ENCODE data around the gene RARS1. TPM values are rescaled to one million over a fixed set of nuclear protein-coding genes. Genes with fewer than 3 reads are reported as not detected.
A peak's percentile ranks its signal among the peaks of the same experiment; 100 is the strongest.

Gene RARS1
- total RNA-seq, 3 donors from 2014 or later, result 67.7 to 106 (median 96.4) TPM

DNA sequence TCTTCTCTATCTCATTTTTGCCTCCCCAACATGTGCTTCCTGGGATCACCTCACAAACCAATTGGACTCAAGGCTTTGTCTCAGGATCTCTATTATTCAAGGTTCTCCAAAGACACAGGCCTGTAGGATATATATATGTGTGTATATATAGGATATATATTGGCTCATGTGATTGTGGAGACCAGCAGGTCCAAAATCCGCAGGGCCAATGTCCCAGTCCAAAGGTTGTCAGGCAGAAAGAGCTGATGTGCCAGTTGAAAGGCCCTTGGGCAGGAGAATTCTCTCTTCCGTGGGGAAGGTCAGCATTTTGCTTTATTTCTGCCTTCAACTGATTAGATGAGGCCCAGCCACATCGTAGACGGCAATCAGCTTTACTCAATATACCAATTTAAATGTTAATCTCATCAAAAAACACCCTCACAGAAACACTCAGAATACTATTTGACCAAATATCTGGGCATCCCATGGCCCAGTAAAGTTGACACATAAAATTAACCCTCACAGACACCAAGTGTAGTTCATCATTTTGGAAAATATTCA lies 41.6 kb downstream of the RARS1 start:
- DNase-seq (ENCODE audit: low spot score in 2 of 2), result no peak
- no peak for TF ChIP-seq CTCF (IDR thresholded peaks at IDR 0.05)
- TF ChIP-seq POLR2A (IDR thresholded peaks at IDR 0.05), result no peak
- TF ChIP-seq POLR2AphosphoS5 (IDR thresholded peaks at IDR 0.05), result no peak
- H3K4me1 ChIP-seq, result no peaks in the 10 kb centered on the region
- H3K27ac ChIP-seq, result no peak overlapping the region
- no peak overlapping the region for H3K4me3 ChIP-seq
- H3K27me3 ChIP-seq, result peaks cover 0 to 4% of the 10 kb centered on the region in 2 donors
- intact Hi-C loops (cut with DNase I; ENCODE audit: low total_unique reads), result no loop called here
- H3K36me3 ChIP-seq, result no peaks in the 10 kb centered on the region
- H3K9me3 ChIP-seq, result peaks cover 0 to 5% of the 10 kb centered on the region in 2 donors

DNA sequence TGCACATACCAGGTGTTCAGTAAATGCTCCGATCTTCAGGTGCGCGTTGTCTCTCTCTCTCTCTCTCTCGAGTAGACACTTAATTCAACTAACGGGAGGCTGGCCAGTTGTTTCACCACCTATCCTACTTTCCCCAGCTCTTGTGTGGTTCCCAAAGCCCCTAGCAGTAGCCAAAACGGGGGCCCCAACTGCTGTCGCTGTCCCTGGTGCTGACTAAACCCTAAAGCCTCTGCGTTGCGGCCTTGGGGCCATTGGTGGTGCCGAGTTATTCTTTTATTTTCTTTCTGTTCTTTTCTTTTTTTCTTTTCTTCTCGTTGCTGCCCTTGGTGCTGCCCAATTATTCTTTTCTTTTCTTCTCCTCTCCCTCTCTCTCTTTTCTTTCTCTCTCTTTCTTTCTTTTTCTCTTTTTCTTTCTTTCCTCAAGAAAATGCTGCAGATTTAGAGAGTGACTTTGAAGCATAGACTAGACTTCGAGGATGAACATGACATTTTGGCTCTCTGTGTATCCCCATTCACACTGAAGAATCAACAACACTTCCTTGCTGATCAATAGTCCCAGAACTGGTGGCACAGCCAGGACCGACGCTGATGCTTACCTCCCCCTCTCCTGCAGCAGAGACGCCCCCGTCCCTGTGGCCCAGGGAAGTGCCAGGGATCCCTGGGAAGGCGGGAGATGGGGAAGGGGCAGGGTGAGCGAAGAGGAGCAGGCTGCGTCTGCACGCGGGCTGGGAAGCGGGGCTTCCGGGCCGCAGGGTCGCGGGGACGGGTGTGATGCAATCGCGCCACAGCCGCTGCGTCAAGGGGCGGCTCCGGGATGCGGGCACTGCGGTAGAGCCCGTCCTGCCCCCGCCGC lies 42.5 kb downstream of the RARS1 start, which contains the start of gene FBLL1:
Gene FBLL1, plus strand, starts transcription at position 785 of the 853 bp plus-strand sequence. CDS start 200 bp downstream, outside the sequence.
- intact Hi-C loops (cut with DNase I; ENCODE audit: low total_unique reads), result no loop called here
- H3K4me1 ChIP-seq, result no peaks in the 10 kb centered on the region
- TF ChIP-seq POLR2A (IDR thresholded peaks at IDR 0.05) (no peak), CTCF (IDR thresholded peaks at IDR 0.05) (no peak), POLR2AphosphoS5 (IDR thresholded peaks at IDR 0.05) (no peak)

DNA sequence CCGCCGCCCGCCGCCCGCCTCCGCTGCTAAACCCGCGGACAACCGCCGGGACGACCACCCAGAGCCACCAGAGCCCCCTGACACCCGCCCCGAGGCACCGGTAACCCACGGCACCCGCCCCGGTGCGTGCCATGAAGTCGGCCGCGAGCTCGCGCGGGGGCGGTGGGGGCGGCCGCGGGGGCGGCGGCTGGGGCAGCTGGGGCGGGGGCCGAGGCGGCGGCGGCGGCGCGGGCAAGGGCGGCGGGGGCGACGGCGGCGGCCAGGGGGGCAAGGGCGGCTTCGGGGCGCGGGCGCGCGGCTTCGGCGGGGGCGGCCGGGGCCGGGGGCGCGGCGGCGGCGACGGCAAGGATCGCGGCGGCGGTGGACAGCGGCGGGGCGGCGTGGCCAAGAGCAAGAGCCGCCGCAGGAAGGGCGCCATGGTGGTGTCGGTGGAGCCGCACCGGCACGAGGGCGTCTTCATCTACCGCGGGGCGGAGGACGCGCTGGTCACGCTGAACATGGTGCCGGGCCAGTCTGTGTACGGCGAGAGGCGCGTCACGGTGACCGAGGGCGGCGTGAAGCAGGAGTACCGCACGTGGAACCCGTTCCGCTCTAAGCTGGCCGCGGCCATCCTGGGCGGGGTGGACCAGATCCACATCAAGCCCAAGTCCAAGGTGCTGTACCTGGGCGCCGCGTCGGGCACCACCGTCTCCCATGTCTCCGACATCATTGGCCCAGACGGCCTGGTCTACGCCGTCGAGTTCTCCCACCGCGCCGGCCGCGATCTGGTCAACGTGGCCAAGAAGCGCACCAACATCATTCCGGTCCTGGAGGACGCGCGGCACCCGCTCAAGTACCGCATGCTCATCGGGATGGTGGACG lies 43.3 kb downstream of the RARS1 start:
- Histone ChIP-seq H3K4me1 (no peaks in the 10 kb centered on the region), H3K4me3 (peak overlapping the region; percentile 40 to 76 (median 60)), H3K36me3 (no peaks in the 10 kb centered on the region), H3K27ac (no peak overlapping the region), H3K9me3 (peaks cover 0 to 5% of the 10 kb centered on the region in 2 donors), H3K27me3 (peaks cover 0 to 4% of the 10 kb centered on the region in 2 donors)
- intact Hi-C loops (cut with DNase I; ENCODE audit: low total_unique reads), result no loop called here
- no peak for DNase-seq (ENCODE audit: low spot score in 2 of 2)
- TF ChIP-seq POLR2AphosphoS5 (IDR thresholded peaks at IDR 0.05) (no peak), POLR2A (IDR thresholded peaks at IDR 0.05) (no peak), CTCF (IDR thresholded peaks at IDR 0.05) (no peak)

More for the DNA sequence above, 42.5 kb downstream of the RARS1 start, which contains the start of gene FBLL1:
- Histone ChIP-seq H3K27ac (no peak within 1 kb of the TSS), H3K9me3 (peaks cover 0 to 5% of the 10 kb centered on the region in 2 donors), H3K36me3 (no peaks in the 10 kb centered on the region), H3K4me3 (peak within 1 kb of the TSS; percentile 40 to 76 (median 60)), H3K27me3 (peaks cover 0 to 4% of the 10 kb centered on the region in 2 donors)
- no peak for DNase-seq (ENCODE audit: low spot score in 2 of 2)

DNA sequence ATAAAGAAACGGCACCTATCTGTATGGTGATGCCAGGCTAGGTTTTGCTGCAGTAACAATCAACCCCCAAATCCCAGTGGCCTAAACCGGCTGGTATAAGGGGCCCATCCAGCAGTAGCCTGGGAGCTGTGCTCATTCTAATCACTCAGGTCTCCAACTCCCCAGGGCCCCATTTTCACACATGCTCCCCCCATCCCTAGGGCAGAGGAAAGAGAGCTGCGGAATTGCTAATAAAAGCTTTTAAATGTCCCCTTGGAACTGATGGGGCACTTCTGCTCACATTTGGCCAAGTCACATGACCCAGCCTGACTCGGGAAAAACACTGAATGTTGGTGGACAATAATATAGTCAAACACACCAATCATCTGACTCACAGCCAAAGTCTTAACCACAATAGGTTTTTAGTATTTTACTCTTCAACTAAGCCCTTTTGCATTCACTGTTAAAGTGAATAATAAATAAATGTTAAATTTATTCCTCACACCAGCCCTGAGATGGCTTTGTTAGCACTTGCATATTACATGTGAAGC lies 44.4 kb downstream of the RARS1 start:
- H3K27ac ChIP-seq, result no peak overlapping the region
- H3K36me3 ChIP-seq, result no peaks in the 10 kb centered on the region
- H3K4me3 ChIP-seq, result no peak overlapping the region
- DNase-seq (ENCODE audit: low spot score in 2 of 2), result no peak
- H3K27me3 ChIP-seq, result peaks cover 0 to 4% of the 10 kb centered on the region in 2 donors
- H3K9me3 ChIP-seq, result peaks cover 0 to 5% of the 10 kb centered on the region in 2 donors
- TF ChIP-seq POLR2AphosphoS5 (IDR thresholded peaks at IDR 0.05), result no peak
- TF ChIP-seq CTCF (IDR thresholded peaks at IDR 0.05), result no peak
- TF ChIP-seq POLR2A (IDR thresholded peaks at IDR 0.05), result no peak
- no peaks in the 10 kb centered on the region for H3K4me1 ChIP-seq
- intact Hi-C loops (cut with DNase I; ENCODE audit: low total_unique reads), result no loop called here
